ENCODE results near the gene GABRB1.

DNA sequence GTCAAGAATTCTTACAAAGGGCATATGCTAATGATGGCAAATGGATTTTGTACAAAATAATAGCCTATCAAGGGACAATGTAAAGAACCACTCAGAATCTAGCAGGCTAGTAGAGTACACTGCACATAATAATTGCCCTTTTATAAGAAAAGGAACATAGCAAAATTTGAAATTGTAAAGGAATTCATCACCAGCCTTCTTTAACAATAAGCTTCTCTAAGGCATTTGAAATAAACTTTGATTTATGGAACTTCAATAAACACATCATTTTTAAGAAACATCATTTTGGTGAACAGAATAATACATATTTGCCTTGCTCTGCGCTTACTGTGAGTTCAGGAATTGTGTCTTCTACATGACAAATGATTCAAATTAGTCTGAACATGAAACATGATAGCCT lies 444.0 kb downstream of the GABRB1 start:
- TF ChIP-seq, protein P1, sequence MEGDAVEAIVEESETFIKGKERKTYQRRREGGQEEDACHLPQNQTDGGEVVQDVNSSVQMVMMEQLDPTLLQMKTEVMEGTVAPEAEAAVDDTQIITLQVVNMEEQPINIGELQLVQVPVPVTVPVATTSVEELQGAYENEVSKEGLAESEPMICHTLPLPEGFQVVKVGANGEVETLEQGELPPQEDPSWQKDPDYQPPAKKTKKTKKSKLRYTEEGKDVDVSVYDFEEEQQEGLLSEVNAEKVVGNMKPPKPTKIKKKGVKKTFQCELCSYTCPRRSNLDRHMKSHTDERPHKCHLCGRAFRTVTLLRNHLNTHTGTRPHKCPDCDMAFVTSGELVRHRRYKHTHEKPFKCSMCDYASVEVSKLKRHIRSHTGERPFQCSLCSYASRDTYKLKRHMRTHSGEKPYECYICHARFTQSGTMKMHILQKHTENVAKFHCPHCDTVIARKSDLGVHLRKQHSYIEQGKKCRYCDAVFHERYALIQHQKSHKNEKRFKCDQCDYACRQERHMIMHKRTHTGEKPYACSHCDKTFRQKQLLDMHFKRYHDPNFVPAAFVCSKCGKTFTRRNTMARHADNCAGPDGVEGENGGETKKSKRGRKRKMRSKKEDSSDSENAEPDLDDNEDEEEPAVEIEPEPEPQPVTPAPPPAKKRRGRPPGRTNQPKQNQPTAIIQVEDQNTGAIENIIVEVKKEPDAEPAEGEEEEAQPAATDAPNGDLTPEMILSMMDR (tag by site-specific recombination; IDR thresholded peaks at IDR 0.05): no peak
- TF ChIP-seq, protein P2, sequence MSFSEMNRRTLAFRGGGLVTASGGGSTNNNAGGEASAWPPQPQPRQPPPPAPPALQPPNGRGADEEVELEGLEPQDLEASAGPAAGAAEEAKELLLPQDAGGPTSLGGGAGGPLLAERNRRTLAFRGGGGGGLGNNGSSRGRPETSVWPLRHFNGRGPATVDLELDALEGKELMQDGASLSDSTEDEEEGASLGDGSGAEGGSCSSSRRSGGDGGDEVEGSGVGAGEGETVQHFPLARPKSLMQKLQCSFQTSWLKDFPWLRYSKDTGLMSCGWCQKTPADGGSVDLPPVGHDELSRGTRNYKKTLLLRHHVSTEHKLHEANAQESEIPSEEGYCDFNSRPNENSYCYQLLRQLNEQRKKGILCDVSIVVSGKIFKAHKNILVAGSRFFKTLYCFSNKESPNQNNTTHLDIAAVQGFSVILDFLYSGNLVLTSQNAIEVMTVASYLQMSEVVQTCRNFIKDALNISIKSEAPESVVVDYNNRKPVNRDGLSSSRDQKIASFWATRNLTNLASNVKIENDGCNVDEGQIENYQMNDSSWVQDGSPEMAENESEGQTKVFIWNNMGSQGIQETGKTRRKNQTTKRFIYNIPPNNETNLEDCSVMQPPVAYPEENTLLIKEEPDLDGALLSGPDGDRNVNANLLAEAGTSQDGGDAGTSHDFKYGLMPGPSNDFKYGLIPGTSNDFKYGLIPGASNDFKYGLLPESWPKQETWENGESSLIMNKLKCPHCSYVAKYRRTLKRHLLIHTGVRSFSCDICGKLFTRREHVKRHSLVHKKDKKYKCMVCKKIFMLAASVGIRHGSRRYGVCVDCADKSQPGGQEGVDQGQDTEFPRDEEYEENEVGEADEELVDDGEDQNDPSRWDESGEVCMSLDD (tag by site-specific recombination; IDR thresholded peaks at IDR 0.05): no peak
- TF ChIP-seq ATF2 (tag by site-specific recombination; IDR thresholded peaks at IDR 0.05; ENCODE audit: low read depth) (no peak), ZNF544 (tag by site-specific recombination; IDR thresholded peaks at IDR 0.05) (no peak), ZNF354C (tag by site-specific recombination; IDR thresholded peaks at IDR 0.05; ENCODE audit: borderline replicate concordance, low read depth) (no peak), ZNF776 (tag by site-specific recombination; IDR thresholded peaks at IDR 0.05; ENCODE audit: borderline replicate concordance) (no peak), ZNF529 (tag by site-specific recombination; IDR thresholded peaks at IDR 0.05; ENCODE audit: insufficient replicate concordance) (no peak), ZSCAN5A (tag by site-specific recombination; IDR thresholded peaks at IDR 0.05) (no peak), BCL11A (tag by site-specific recombination; IDR thresholded peaks at IDR 0.05; ENCODE audit: low read depth) (no peak), YY1 (tag by site-specific recombination; IDR thresholded peaks at IDR 0.05) (no peak), ZFP37 (tag by site-specific recombination; IDR thresholded peaks at IDR 0.05) (no peak), ZNF521 (tag by site-specific recombination; IDR thresholded peaks at IDR 0.05) (no peak)
